Endothelial cell of umbilical vein (primary cell): ENCODE data around the gene ANKRD31. TPM values are rescaled to one million over a fixed set of nuclear protein-coding genes. Genes with fewer than 3 reads are reported as not detected.

Experiments used
- BruUV-seq: library from RNA; stranded (reverse); fragments of 400-500 nt; replicated peaks from 2 replicates; lab custom pipeline; 2021; lab: Mats Ljungman, UMichigan
- CTCF ChIA-PET: fragments of 300-600, 350-600 bp; sonication (Branson Sonifier 250); formaldehyde crosslinking; loops from one replicate; lab custom pipeline; 2021; ENCODE audit warnings: antibody characterized with exemption, inconsistent platforms; lab: Charles Lee
- POLR2A ChIA-PET: fragments of 300-600, 350-600 bp; sonication (Branson Sonifier 250); formaldehyde crosslinking; loops from one replicate; lab custom pipeline; 2021; ENCODE audit warnings: antibody characterized with exemption, inconsistent platforms; lab: Charles Lee
- DNase-seq: peaks from one replicate; pipeline ENCODE4 v3.0.0-alpha.2; 2011; ENCODE audit warnings: low read depth, low spot score
- FAIRE-seq: peaks from 2 replicates; lab custom pipeline; 2011; peaks lifted over from hg19 to GRCh38; lab: Jason Lieb, UNC
- H2AFZ ChIP-seq: 2 replicates; pipeline ENCODE4 v1.6.0; 2012; ENCODE audit warnings: low read depth, low read length, control low read depth, inconsistent platforms
- H3K27ac ChIP-seq: 2 replicates; pipeline ENCODE4 v1.5.1; 2011; ENCODE audit warnings: low read depth, mild to moderate bottlenecking, control low read depth, low read length, moderate library complexity; ENCODE audit not compliant: insufficient read depth
- H3K27me3 ChIP-seq, 2 experiments: 2 replicates each; pipeline versions ENCODE4 v1.6.0 to v1.6.1; 2011; ENCODE audit warnings: low read length in 2 of 2, mixed read lengths in 1 of 2; ENCODE audit not compliant: control insufficient read depth in 2 of 2, insufficient read depth in 2 of 2
- H3K36me3 ChIP-seq, 2 experiments: 2 replicates in 1 of 2; 3 replicates in 1 of 2; pipeline ENCODE4 v1.5.1; 2011; ENCODE audit warnings: low read length in 2 of 2, mild to moderate bottlenecking in 1 of 2, moderate library complexity in 1 of 2; ENCODE audit not compliant: control insufficient read depth in 2 of 2, insufficient read depth in 2 of 2; ENCODE audit errors: extremely low read depth in 1 of 2
- H3K4me1 ChIP-seq: 3 replicates; pipeline ENCODE4 v1.5.1; 2011; ENCODE audit warnings: mild to moderate bottlenecking, low read length; ENCODE audit not compliant: control insufficient read depth, insufficient read depth; ENCODE audit errors: extremely low read depth
- H3K4me2 ChIP-seq: 2 replicates; pipeline ENCODE4 v1.6.1; 2011; ENCODE audit warnings: low read length, control low read depth, mixed read lengths; ENCODE audit not compliant: insufficient read depth
- H3K4me3 ChIP-seq, 3 experiments: fragments of 200-600 bp in 1 of 3; sonication (generic), shearing (Covaris generic) in 1 of 3; replicated peaks in 1 of 3; 2 replicates each; pipeline ENCODE4 v1.5.1; 2011 to 2016; ENCODE audit warnings: control low read depth in 3 of 3, low read length in 3 of 3, mild to moderate bottlenecking in 2 of 3, inconsistent platforms in 1 of 3, low read depth in 1 of 3, moderate library complexity in 1 of 3; ENCODE audit not compliant: insufficient read depth in 1 of 3
- H3K79me2 ChIP-seq: 2 replicates; pipeline ENCODE4 v1.6.0; 2012; ENCODE audit warnings: low read length, inconsistent platforms; ENCODE audit not compliant: control insufficient read depth, insufficient read depth
- H3K9ac ChIP-seq: replicated peaks from 2 replicates; pipeline ENCODE3; 2011; ENCODE audit warnings: low read length, control low read depth; ENCODE audit not compliant: insufficient read depth; ENCODE audit errors: extremely low read depth
- H3K9me1 ChIP-seq: replicated peaks from 3 replicates; pipeline ENCODE4 v1.6.0; 2011; ENCODE audit warnings: mild to moderate bottlenecking, low read length; ENCODE audit not compliant: control insufficient read depth, insufficient read depth; ENCODE audit errors: extremely low read depth
- H3K9me3 ChIP-seq: replicated peaks from 2 replicates; pipeline ENCODE4 v1.5.1; 2012; ENCODE audit warnings: low read length, inconsistent platforms; ENCODE audit not compliant: control insufficient read depth, insufficient read depth
- H4K20me1 ChIP-seq: replicated peaks from 2 replicates; pipeline ENCODE3; 2011; ENCODE audit warnings: mild to moderate bottlenecking, low read length; ENCODE audit not compliant: control insufficient read depth, insufficient read depth; ENCODE audit errors: extremely low read depth
- CTCF ChIP-seq, 2 donors: IDR thresholded peaks; 1 replicate in 1 of 2; 2 replicates in 1 of 2; pipeline ENCODE4 v1.5.1; 2011; ENCODE audit warnings: low read length in 2 of 2, mild to moderate bottlenecking in 2 of 2, moderate library complexity in 2 of 2, control low read depth in 1 of 2, inconsistent platforms in 1 of 2, low read depth in 1 of 2; ENCODE audit not compliant: insufficient read depth in 1 of 2; ENCODE audit errors: extremely low read depth in 1 of 2
- EZH2 ChIP-seq: IDR thresholded peaks from 2 replicates; pipeline ENCODE4 v1.6.1; 2012; ENCODE audit warnings: borderline replicate concordance, low read depth, mild to moderate bottlenecking, moderate library complexity, low read length, inconsistent platforms; ENCODE audit not compliant: severe bottlenecking
- FOS ChIP-seq: IDR thresholded peaks from 2 replicates; pipeline ENCODE4 v1.6.1; 2011; ENCODE audit warnings: mild to moderate bottlenecking, low read length, moderate library complexity, borderline replicate concordance; ENCODE audit not compliant: insufficient read depth
- GATA2 ChIP-seq: IDR thresholded peaks from 2 replicates; pipeline ENCODE4 v1.7.0; 2011; ENCODE audit warnings: low read depth, mild to moderate bottlenecking, moderate library complexity, mixed read lengths, low read length; ENCODE audit not compliant: insufficient read length, insufficient read depth
- JUN ChIP-seq: IDR thresholded peaks from 2 replicates; pipeline ENCODE4 v1.6.1; 2011; ENCODE audit warnings: borderline replicate concordance, low read depth; ENCODE audit not compliant: insufficient read length, insufficient read depth
- MAX ChIP-seq: IDR thresholded peaks from 2 replicates; pipeline ENCODE4 v1.6.1; 2011; ENCODE audit not compliant: insufficient read depth, insufficient read length
- MYC ChIP-seq: IDR thresholded peaks from one replicate; pipeline ENCODE4 v1.6.1; 2011; ENCODE audit warnings: mild to moderate bottlenecking, low read depth, low read length
- POLR2A ChIP-seq: IDR thresholded peaks from 2 replicates; pipeline ENCODE4 v1.6.1; 2012; ENCODE audit warnings: low read depth, mild to moderate bottlenecking, control low read depth, low read length
- POLR2AphosphoS5 ChIP-seq: IDR thresholded peaks from 2 replicates; pipeline ENCODE4 v1.6.1; 2012; ENCODE audit warnings: low read depth, mild to moderate bottlenecking, control low read depth, low read length, moderate library complexity; ENCODE audit not compliant: insufficient read depth
- dilution Hi-C: fragments of 300-500 bp; cut with MboI; formaldehyde crosslinking; loops from one replicate; pipeline ENCODE4 v1.15.0; 2019; ENCODE audit warnings: low sequenced_read_pairs; ENCODE audit not compliant: extremely low pct_ligation_motif_present
- intact Hi-C: fragments of 100-400 bp; cut with micrococcal nuclease; formaldehyde crosslinking; loops from one replicate; pipeline ENCODE4 v1.10.0; 2022
- polyA plus RNA-seq, 4 experiments: library from polyadenylated mRNA; depleted of rRNA in 3 of 4; stranded (reverse) in 3 of 4; unstranded in 1 of 4; fragments of >200 nt; gene quantifications; 2 replicates each; pipeline versions ENCODE4 v1.2.1 to v1.2.3, GENCODE V29; 2011 to 2012; ENCODE audit warnings: missing spikeins in 1 of 4
- total RNA-seq: library from RNA; stranded (reverse); gene quantifications from 2 replicates; pipeline ENCODE4 v1.2.3, GENCODE V29; 2021

ANKRD31 gene
- total and polyA plus RNA-seq, 2 donors (not counting 3 experiments of a cell fraction or from before 2014, with no cell fraction given): not detected

DNA sequence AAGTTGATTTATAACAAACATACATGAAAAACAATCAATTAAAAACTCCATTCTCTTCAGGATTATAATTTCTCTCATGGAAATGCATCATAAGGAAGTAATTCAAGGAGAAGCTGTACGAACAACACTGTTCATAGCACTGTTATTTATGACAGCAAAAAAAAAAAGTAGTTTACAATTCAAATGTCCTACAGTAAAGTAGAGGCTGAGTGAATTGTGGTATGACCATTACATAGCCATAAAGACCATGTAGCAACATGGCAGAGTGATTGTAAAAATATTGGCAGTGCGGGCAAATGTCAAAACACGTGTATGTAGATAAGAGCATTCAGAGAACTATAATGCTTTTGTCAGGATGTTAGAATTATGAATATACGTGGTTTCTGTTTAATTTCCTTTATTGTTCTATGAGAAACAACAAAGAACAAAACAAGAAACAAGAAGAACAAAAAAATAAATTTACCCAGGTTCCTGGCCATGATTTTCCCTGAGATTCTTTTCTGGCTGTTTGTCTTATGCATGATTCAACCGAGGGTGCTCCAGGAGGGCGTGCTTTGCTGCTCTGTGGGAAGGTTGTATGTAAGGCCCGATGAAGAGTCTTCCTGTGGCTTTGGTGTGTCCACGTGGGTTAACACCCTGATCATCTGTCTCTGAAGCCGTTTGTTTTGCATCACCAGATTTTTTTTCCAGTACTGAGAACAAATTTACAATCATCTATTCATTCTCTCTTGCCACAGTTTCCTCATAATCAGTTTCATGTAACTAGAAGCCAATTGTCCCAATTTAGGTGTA, 213.1 kb downstream of the ANKRD31 start:
- no peak overlapping the region for H3K27ac ChIP-seq
- CTCF ChIA-PET: no interaction called here
- H2AFZ ChIP-seq: no peak overlapping the region
- POLR2A ChIA-PET: no interaction called here
- no peak overlapping the region for H3K4me3 ChIP-seq
- DNase-seq (no peak), FAIRE-seq (no peak)
- H3K9me1 ChIP-seq: no peaks in the 10 kb centered on the region
- H3K4me2 ChIP-seq: no peak overlapping the region
- TF ChIP-seq POLR2AphosphoS5: no peak
- TF ChIP-seq CTCF (IDR thresholded peaks at IDR 0.05; ENCODE audit: extremely low read depth in 1 of 2, insufficient read depth in 1 of 2, low read depth in 1 of 2, low read length in 2 of 2): no peak
- no peak for TF ChIP-seq GATA2
- TF ChIP-seq FOS: no peak
- no peaks in the 10 kb centered on the region for H3K36me3 ChIP-seq
- H3K4me1 ChIP-seq: no peaks in the 10 kb centered on the region
- H3K79me2 ChIP-seq: no peaks in the 10 kb centered on the region
- dilution Hi-C loops (no loop called here), intact Hi-C loops (no loop called here)
- H4K20me1 ChIP-seq: no peaks in the 10 kb centered on the region
- no peaks in the 10 kb centered on the region for H3K9me3 ChIP-seq
- BruUV-seq: no TSS peak
- no peak overlapping the region for H3K9ac ChIP-seq
- H3K27me3 ChIP-seq: no peaks in the 10 kb centered on the region

- CTCF ChIA-PET: interaction anchor here (1.1 kb wide), 1 partner anchor 18 kb away, joined by 3 read pairs; no protein-coding TSS in a partner anchor
- intact Hi-C loops: no loop called here
- Histone ChIP-seq H3K36me3 (no peaks in the 10 kb centered on the region), H3K9ac (no peak overlapping the region), H3K4me1 (no peaks in the 10 kb centered on the region), H4K20me1 (no peaks in the 10 kb centered on the region), H3K27ac (no peak overlapping the region), H2AFZ (no peak overlapping the region), H3K4me2 (no peak overlapping the region), H3K79me2 (no peaks in the 10 kb centered on the region), H3K9me1 (no peaks in the 10 kb centered on the region), H3K9me3 (no peaks in the 10 kb centered on the region), H3K27me3 (no peaks in the 10 kb centered on the region), H3K4me3 (no peak overlapping the region)
- no peak for FAIRE-seq
- POLR2A ChIA-PET: no interaction called here
- no peak for DNase-seq
- BruUV-seq: no TSS peak
- TF ChIP-seq POLR2AphosphoS5 (no peak), MAX (no peak), CTCF (IDR thresholded peaks at IDR 0.05; ENCODE audit: extremely low read depth in 1 of 2, insufficient read depth in 1 of 2, low read depth in 1 of 2, low read length in 2 of 2) (no peak), FOS (no peak), JUN (no peak), MYC (no peak), POLR2A (no peak), EZH2 (no peak), GATA2 (no peak)
- dilution Hi-C loops: no loop called here
Observed at GRCh38 chr5:75021800-75022199, 214.9 kb downstream of the ANKRD31 start.
